Karpas-422 (cell line): ENCODE data around the gene SKOR2. TPM values are rescaled to one million over a fixed set of nuclear protein-coding genes. Genes with fewer than 3 reads are reported as not detected.

Experiments used
- DNase-seq: peaks from one replicate; pipeline ENCODE4 v3.0.0-alpha.2; 2015
- H2AFZ ChIP-seq: fragments of 200-600 bp; sonication (generic); 2 replicates; pipeline ENCODE4 v1.6.1; 2014; ENCODE audit warnings: antibody characterized with exemption, low read length, mixed read lengths
- H3K27ac ChIP-seq: fragments of 200-600 bp; sonication (generic); 2 replicates; pipeline ENCODE4 v1.5.1; 2014; ENCODE audit warnings: mild to moderate bottlenecking, low read length, moderate library complexity
- H3K27me3 ChIP-seq: fragments of 200-600 bp; sonication (generic); 2 replicates; pipeline ENCODE4 v1.6.1; 2014; ENCODE audit warnings: low read length, mixed read lengths
- H3K36me3 ChIP-seq: fragments of 200-600 bp; sonication (generic); 2 replicates; pipeline ENCODE4 v1.6.1; 2014; ENCODE audit warnings: low read length, mixed read lengths; ENCODE audit not compliant: insufficient read depth
- H3K4me1 ChIP-seq: fragments of 200-600 bp; sonication (generic); 2 replicates; pipeline ENCODE4 v1.6.1; 2014; ENCODE audit warnings: mild to moderate bottlenecking, low read length, mixed read lengths
- H3K4me2 ChIP-seq: fragments of 200-600 bp; sonication (generic); 2 replicates; pipeline ENCODE4 v1.6.1; 2014; ENCODE audit warnings: low read length, low read depth, mild to moderate bottlenecking; ENCODE audit not compliant: poor library complexity, severe bottlenecking
- H3K4me3 ChIP-seq: fragments of 200-600 bp; sonication (generic); 2 replicates; pipeline ENCODE4 v1.5.1; 2014; ENCODE audit warnings: mild to moderate bottlenecking, antibody characterized with exemption, low read length, mixed read lengths
- H3K79me2 ChIP-seq: fragments of 200-600 bp; sonication (generic); 2 replicates; pipeline ENCODE4 v1.6.1; 2014; ENCODE audit warnings: mild to moderate bottlenecking, low read length, mixed read lengths
- H3K9ac ChIP-seq: fragments of 200-600 bp; sonication (generic); 2 replicates; pipeline ENCODE4 v1.6.0; 2014; ENCODE audit warnings: low read length
- H3K9me2 ChIP-seq: fragments of 200-600 bp; sonication (generic), shearing (Covaris generic); replicated peaks from 2 replicates; pipeline ENCODE4 v1.6.0; 2014; ENCODE audit warnings: mild to moderate bottlenecking, low read length, moderate library complexity; ENCODE audit not compliant: insufficient read depth
- H3K9me3 ChIP-seq: fragments of 300-700, 200-600 bp; sonication (generic); 2 replicates; pipeline ENCODE4 v1.6.1; 2014; ENCODE audit warnings: low read length, mixed read lengths
- H4K20me1 ChIP-seq: fragments of 200-600 bp; sonication (generic); 2 replicates; pipeline ENCODE4 v1.6.1; 2014; ENCODE audit warnings: mild to moderate bottlenecking, antibody characterized with exemption, low read length, low read depth; ENCODE audit not compliant: insufficient read depth
- total RNA-seq: library from RNA; depleted of rRNA; stranded (reverse); fragments of >200 nt; shearing (Covaris generic); gene quantifications from 2 replicates; pipeline ENCODE4 v1.2.3, GENCODE V29; 2014; ENCODE audit warnings: low replicate concordance

SKOR2 gene
- total RNA-seq, 1 experiment from 2014 or later: not detected

DNA sequence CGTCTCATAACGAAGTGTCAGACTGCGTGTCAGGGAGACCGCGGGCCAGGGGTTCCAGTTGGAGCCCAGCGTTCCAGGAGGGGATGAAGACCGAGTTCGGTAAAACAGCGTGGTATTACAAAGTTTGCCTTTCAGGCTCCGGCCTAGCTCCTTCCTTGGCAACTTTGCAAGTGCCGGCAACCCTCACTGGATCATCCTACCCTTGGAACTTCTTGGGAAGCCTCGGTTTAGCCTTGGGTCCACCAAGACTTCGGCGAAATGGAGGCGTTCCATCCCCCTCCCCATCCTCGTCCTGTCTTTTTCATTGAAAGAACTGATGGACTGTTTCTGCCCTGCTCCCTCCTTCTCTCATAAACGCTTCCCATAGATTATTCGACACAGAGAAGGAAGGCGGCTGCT is 10.4 kb upstream of the SKOR2 start:
- H3K79me2 ChIP-seq: no peaks in the 10 kb centered on the region
- no peak overlapping the region for H3K4me3 ChIP-seq
- no peaks in the 10 kb centered on the region for H3K4me1 ChIP-seq
- no peak overlapping the region for H3K9ac ChIP-seq
- H4K20me1 ChIP-seq: no peaks in the 10 kb centered on the region
- H3K36me3 ChIP-seq: no peaks in the 10 kb centered on the region
- H3K27ac ChIP-seq: no peak overlapping the region
- H2AFZ ChIP-seq: no peak overlapping the region
- DNase-seq: no peak
- no peak overlapping the region for H3K4me2 ChIP-seq
- H3K9me3 ChIP-seq: no peaks in the 10 kb centered on the region
- H3K9me2 ChIP-seq: no peaks in the 10 kb centered on the region
- H3K27me3 ChIP-seq: no peaks in the 10 kb centered on the region

DNA sequence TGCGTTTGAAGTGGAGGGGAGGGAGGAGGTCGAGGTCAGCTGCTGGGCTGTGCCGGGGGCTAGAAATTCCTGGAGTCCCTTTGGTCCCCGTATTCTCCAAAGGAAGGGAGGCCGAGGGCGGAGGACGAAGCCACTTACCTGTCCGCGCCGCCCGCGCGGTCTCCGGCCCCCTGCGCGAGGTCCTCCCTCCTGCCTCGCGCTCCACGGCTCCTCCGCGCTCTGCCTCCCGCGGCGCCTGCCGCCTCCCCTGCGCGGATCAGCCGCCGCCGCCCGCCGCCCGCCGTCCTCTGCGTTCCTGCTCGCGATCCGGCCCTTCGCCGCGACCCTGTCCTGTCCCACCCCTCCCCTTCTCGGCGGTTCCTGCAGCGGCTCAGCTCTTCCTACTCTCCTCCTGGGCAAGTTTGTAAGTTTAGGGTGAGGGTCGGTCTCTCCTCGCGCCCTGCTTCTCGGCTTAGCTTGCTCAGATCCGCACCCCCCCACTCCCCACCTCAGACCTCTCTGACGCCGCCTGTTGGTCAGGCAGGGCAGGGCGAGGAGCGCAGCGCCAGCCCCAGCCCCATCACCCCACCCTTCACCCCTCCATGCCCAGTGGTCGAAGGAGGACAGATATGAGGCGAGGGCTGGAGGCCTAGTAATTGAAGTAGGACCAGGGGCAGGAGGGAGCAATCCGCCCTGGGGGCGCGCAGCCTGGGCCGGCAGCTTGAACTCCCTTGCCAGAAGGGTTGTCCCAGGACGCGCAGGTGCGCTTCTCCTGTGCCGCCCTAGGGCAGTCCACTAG is 9.7 kb upstream of the SKOR2 start:
- H2AFZ ChIP-seq: no peak overlapping the region
- no peaks in the 10 kb centered on the region for H3K9me3 ChIP-seq
- no peaks in the 10 kb centered on the region for H4K20me1 ChIP-seq
- H3K4me3 ChIP-seq: no peak overlapping the region
- no peaks in the 10 kb centered on the region for H3K79me2 ChIP-seq
- no peaks in the 10 kb centered on the region for H3K4me1 ChIP-seq
- no peak overlapping the region for H3K27ac ChIP-seq
- H3K27me3 ChIP-seq: no peaks in the 10 kb centered on the region
- H3K9me2 ChIP-seq: no peaks in the 10 kb centered on the region
- no peaks in the 10 kb centered on the region for H3K36me3 ChIP-seq
- H3K9ac ChIP-seq: no peak overlapping the region
- no peak for DNase-seq
- no peak overlapping the region for H3K4me2 ChIP-seq

DNA sequence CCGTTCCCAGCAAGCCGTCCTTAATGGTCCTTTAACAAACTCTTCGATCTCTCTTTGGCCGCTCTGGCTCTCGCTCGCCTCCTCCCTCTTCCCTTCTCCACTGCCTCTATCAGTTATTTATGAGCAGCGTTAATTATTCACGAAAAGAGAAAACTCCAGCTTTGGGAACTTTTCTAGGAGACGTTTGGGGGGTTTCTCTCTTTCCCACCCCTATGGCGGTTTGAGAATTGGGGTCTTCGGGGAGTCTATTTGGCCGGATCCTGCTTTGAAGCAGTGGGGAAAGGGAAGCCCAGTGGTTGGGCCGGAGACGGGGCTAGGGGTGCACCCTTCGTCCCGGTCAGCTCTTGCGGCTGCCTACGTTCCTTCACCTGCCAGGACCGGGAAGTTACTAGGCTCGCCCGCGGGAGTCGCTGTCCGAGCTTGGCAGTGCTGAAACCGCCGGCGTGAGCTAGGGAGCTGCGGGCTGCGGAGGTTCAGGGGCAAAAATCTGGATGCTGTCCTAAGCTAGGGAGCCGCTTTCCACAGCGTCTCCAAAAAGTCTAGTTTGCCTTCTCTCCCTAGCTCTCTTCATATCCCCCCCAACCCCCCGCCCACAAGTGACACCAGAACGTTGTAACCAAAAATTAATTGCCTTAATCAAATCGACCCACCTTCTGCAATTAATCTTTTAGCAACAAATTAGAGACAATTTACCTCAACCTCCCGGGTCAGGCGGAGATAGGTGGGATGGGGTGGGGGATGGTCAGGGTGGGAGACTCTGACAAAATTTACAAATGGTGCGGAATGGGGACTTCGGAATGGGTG is 8.9 kb upstream of the SKOR2 start:
- no peak overlapping the region for H3K27ac ChIP-seq
- H3K4me1 ChIP-seq: no peaks in the 10 kb centered on the region
- no peak overlapping the region for H2AFZ ChIP-seq
- no peaks in the 10 kb centered on the region for H3K79me2 ChIP-seq
- no peaks in the 10 kb centered on the region for H3K9me3 ChIP-seq
- no peak for DNase-seq
- H3K27me3 ChIP-seq: no peaks in the 10 kb centered on the region
- no peak overlapping the region for H3K4me3 ChIP-seq
- no peaks in the 10 kb centered on the region for H4K20me1 ChIP-seq
- no peaks in the 10 kb centered on the region for H3K36me3 ChIP-seq
- no peaks in the 10 kb centered on the region for H3K9me2 ChIP-seq
- no peak overlapping the region for H3K4me2 ChIP-seq
- no peak overlapping the region for H3K9ac ChIP-seq

DNA sequence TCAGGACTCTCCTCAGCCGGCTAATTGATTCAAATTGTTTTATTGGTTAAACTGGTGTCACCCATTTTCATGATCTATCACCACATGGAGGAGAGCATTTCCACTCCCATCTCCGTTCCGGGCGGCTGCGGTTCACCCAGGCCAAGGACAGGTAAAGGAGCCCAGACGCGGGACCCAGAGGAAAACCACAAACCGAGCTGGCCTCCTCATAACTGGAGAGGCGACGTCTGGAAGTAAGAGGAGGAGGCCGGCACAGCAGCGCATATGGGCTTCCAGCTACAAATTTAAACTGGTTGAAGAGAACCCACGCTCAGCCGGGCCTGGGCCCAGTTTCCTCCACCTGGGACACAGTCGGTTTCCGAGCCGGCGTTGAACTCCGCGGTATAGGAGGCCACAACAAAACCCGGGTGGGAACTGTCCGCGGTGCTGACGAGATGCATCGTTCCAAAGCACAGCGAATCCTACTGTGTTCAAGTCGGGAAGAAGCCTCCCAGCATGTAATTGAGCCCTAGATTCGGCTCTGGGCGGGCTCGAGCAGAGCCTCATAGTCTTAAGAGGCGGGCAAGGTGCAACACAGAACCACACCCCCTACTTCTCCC is 3.0 kb upstream of the SKOR2 start:
- Histone ChIP-seq H3K9me3 (no peaks in the 10 kb centered on the region), H3K9ac (no peak overlapping the region), H4K20me1 (no peaks in the 10 kb centered on the region), H3K27ac (no peak overlapping the region), H3K4me1 (no peaks in the 10 kb centered on the region), H3K27me3 (no peaks in the 10 kb centered on the region), H2AFZ (no peak overlapping the region), H3K36me3 (no peaks in the 10 kb centered on the region), H3K4me3 (no peak overlapping the region), H3K79me2 (no peaks in the 10 kb centered on the region), H3K4me2 (no peak overlapping the region), H3K9me2 (no peaks in the 10 kb centered on the region)
- DNase-seq: peak; percentile 43

DNA sequence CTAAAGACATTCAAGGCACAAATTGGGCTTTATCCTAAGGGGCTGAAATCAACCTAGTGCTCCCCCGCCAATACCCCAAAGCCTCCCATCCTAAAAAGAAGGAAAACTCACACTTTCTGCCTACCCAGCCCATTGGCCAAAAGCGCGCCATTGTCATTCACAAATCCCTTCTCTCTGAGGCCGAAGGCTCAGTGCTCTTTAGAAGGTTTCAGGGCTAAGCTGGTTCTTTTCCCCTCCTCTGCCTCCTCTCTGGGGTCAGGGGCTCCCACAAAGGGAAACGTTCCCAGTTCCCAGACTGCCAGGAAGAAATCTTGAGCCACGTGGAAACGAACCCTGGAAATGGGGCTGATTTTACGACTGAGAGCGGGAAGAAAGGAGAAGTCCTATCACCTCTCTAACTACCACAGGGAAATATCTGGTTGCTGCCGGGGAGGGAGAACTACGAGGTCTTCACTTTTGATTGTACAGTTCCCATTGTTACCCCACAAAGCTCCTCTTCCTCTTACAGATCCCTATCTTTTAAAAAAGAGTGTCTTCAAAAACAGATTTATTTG is 1.7 kb upstream of the SKOR2 start:
- Histone ChIP-seq H3K4me3 (no peak overlapping the region), H2AFZ (no peak overlapping the region), H3K9me2 (no peaks in the 10 kb centered on the region), H3K36me3 (no peaks in the 10 kb centered on the region), H4K20me1 (no peaks in the 10 kb centered on the region), H3K9ac (no peak overlapping the region), H3K4me1 (no peaks in the 10 kb centered on the region), H3K27ac (no peak overlapping the region), H3K27me3 (no peaks in the 10 kb centered on the region), H3K79me2 (no peaks in the 10 kb centered on the region), H3K9me3 (no peaks in the 10 kb centered on the region), H3K4me2 (no peak overlapping the region)
- DNase-seq: no peak

DNA sequence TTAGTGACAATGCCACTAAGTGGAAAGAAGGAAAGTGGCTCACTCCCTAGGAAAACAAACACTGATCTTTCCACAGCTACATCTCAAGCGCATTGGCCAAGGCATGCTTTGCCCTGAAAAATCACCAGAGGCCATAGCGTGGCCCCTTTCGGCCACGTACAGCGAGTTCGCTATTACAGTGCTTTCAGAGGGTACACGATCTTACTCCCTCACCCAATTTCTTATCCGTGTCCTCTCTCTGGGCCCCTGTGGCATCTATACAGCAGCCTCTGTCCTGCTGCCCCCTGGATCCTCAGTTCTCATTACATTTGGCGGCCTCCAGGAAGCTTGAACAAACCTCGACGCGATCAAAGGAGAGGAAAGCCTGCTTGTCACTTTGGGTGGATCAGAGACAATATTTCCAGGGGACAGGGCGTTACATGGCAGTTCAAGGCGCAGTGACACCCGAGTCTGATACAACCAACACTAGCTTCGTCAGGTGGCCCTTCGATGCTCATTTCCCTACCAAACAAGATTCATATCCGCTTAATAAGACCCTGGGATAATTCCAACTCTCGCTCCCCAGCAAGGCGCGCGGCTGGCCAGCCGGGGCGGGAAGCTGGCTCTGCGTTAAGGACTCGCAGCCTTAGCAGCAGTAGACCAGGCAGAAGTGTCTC is 941 bp downstream of the SKOR2 start:
- no peaks in the 10 kb centered on the region for H3K79me2 ChIP-seq
- H3K9ac ChIP-seq: no peak overlapping the region
- H3K4me2 ChIP-seq: no peak overlapping the region
- no peaks in the 10 kb centered on the region for H3K36me3 ChIP-seq
- no peak overlapping the region for H3K4me3 ChIP-seq
- no peaks in the 10 kb centered on the region for H3K9me2 ChIP-seq
- no peak overlapping the region for H2AFZ ChIP-seq
- H3K9me3 ChIP-seq: no peaks in the 10 kb centered on the region
- no peaks in the 10 kb centered on the region for H3K4me1 ChIP-seq
- H3K27me3 ChIP-seq: no peaks in the 10 kb centered on the region
- DNase-seq: no peak
- H4K20me1 ChIP-seq: no peaks in the 10 kb centered on the region
- no peak overlapping the region for H3K27ac ChIP-seq

DNA sequence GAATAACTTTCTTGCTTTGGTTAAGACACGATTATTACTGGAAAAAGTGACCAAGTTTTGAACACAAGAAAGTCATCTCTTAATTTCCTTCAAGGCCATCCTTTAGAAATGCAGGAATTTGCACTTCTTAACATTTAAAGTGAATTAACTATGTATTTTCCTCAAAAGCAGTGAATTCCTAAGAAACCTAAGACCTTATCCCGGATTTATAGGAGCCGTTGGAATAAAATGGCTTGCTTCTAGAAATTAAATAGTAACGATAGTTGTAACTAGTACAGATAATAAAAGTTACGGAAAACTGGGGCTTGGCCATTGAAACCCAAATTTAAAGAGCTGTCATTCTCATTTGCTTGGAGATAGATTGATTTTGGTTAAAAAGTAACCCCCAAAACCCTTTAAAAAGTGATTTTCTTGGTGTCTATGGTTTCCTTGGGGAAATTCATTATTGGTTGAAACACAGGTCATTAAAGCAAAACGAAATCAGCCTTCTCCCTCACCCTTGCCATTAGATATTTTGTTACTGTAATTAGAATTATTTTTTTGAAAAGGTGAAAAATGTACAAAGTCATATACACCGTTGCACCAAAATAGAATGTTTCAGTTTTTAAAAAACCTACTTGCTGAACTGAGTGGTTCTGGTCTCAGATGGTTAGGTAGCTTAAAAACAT is 2.0 kb downstream of the SKOR2 start:
- H3K27me3 ChIP-seq: no peaks in the 10 kb centered on the region
- no peaks in the 10 kb centered on the region for H3K9me2 ChIP-seq
- no peak overlapping the region for H3K4me3 ChIP-seq
- H3K4me1 ChIP-seq: no peaks in the 10 kb centered on the region
- no peaks in the 10 kb centered on the region for H4K20me1 ChIP-seq
- H3K9me3 ChIP-seq: no peaks in the 10 kb centered on the region
- DNase-seq: no peak
- no peaks in the 10 kb centered on the region for H3K36me3 ChIP-seq
- H2AFZ ChIP-seq: no peak overlapping the region
- no peak overlapping the region for H3K9ac ChIP-seq
- H3K79me2 ChIP-seq: no peaks in the 10 kb centered on the region
- H3K27ac ChIP-seq: no peak overlapping the region
- no peak overlapping the region for H3K4me2 ChIP-seq
